Islet precursor cell (in vitro differentiated cells): ENCODE results near the gene ZNF804B.
"Not testable (repeated sequence)": the region's sequence is repeated elsewhere in the genome, so short reads cannot be mapped to it uniquely, and the experiment has no call there.

ENCODE experiments used
- DNase-seq: peaks from one replicate; pipeline ENCODE4 v3.0.0-alpha.2; 2018

The ZNF804B gene

GRCh38 chr7:89104748-89105685, 345.5 kb downstream of the ZNF804B start:
- no peak for DNase-seq

DNA sequence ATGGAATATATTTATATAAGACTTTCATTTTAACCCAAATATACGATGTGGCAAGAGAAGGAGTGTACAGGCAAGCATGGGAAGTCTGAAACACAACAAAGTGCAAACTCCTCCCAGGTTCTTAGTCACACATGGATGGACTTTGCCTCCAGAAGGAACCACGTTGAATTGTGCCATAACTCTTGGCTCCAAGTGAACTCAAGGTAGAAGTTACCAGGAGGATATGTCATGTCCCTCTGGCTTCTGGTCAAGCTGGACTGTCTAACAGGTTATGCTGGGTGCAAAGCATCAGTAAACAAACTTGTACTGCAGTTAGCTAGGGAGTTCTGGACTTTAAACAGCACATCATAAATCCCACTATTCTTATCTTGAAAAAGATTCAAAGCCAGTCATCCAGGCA, 364.4 kb downstream of the ZNF804B start:
- no peak for DNase-seq

- no peak for DNase-seq
These were observed 370.3 kb downstream of the ZNF804B start for GRCh38 chr7:89129600-89130375.

DNA sequence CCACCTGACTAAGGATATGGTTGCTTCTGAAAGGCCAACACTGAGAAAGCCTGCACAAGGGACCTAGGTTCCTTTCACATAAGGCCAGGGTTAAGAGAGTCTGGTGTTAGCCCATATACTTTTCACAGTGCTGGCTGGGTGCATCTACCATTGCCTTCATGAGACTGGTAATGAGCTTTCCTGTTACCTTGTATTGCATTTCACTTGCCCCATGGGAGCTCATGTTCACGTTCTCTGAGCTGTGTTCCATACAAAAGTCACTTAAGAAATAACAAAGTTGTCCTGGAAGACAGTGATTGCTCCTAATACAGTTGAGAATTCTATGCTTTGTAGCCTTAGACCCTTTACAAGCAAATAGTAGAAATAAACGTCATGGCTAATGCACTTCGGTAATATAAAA, 373.9 kb downstream of the ZNF804B start:
- no peak for DNase-seq

DNA sequence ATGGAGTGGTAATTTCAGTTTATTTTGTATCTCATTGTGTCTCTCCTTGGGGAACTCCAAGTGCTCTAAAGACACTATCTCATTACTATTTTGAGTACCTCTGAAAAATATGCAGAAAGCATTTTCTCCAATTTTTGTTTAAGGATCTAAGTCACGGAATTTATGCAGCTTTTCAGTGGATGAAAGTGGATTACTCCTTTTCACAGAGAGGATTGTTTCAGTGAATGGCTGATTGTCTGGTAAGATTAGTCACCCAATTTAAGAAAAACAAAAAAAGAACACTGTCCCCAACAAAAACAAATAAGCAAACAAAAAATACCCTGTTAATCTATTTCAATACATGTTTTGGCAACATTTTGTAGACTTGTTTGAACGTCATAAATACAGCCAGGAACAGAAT, 374.3 kb downstream of the ZNF804B start:
- DNase-seq, result no peak

GRCh38 chr7:89145801-89146200, 386.3 kb downstream of the ZNF804B start:
- DNase-seq, result no peak

DNA sequence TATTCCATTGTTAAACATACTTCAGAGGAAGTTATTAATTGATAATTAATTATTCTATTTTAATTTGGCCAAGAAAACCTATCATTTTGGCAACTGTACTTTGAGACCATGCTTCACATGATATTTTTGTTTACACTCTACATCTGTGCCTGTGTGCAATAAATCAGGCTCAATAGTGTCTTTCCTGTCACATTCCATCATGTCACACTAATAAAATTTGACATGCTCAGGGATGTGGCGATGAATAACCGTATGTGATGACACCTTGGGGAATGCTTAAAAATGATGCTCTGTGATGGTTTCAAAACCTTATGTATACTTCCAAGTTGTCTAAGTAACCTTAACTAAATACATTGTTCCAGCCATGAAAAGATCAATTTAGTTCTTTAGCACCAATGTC, 400.6 kb downstream of the ZNF804B start:
- DNase-seq, result no peak

- no peak for DNase-seq
These were observed 405.9 kb downstream of the ZNF804B start for GRCh38 chr7:89165421-89165820.

GRCh38 chr7:89170628-89171027, 411.1 kb downstream of the ZNF804B start:
- no peak for DNase-seq

- DNase-seq, result no peak
These were observed 422.6 kb downstream of the ZNF804B start for GRCh38 chr7:89182116-89182515.

- DNase-seq, result no peak
These were observed 424.2 kb downstream of the ZNF804B start for GRCh38 chr7:89183712-89184111.

GRCh38 chr7:89200758-89201157, 441.3 kb downstream of the ZNF804B start:
- DNase-seq, result no peak

- DNase-seq, result no peak
These were observed 464.4 kb downstream of the ZNF804B start for GRCh38 chr7:89223900-89224395.

- DNase-seq, result not testable (repeated sequence)
These were observed 469.2 kb downstream of the ZNF804B start for GRCh38 chr7:89228688-89229171.

DNA sequence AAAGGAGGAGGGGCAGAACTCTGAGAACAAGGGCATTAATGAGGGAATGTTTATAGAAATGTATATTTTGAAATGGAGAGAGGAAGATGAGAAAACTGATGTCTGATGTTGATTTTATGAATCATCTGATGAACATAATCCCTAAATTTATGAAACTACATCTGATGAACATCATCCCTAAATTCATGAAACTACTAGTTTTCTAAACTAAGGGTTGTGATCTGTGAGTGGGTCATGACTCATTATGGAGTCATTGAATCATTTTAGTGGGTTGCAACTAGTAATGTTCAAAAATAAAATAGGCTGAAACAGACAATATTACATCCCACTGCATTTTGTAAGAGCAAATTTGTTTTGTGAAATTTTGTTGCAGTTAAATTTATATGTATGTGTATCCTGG, 478.7 kb downstream of the ZNF804B start:
- DNase-seq, result no peak

DNA sequence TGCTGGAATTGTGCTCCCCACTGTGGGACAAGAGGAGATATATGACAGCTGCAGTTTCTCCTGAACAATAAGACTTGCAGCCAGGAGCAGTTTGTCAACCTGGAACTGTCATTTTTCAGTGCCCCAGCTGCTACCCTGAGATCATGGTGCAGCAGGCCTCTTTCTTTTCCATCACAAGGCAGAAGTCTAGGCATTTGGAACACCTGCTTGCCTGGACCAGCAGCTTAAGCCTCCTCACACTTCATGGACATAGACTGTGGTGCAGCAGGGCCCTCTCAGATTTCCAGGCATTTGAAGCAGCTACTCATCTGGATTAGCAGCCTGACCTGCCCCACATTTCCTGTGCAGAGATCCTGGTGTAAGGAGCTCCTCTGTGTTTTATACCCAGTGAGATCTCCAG, 486.7 kb downstream of the ZNF804B start:
- no peak for DNase-seq

DNA sequence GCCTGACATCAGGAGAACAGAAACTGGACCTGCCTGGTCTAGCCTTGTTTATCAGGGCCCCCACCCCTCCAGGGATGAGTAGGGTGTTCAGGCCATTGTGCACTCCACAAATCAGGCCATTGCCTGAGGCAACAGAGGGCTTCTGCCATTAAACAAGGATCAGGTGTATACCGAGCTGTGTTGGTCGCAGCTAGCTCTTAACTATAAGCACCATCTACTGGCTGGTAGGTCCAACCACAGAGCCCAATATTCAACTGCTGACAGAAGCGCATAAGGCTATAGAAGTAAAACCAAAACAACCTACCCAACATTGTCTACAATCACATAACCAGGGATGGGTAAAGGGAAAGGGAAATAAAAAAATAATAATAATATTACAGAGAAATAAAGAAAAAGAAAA, 487.7 kb downstream of the ZNF804B start:
- DNase-seq, result no peak

DNA sequence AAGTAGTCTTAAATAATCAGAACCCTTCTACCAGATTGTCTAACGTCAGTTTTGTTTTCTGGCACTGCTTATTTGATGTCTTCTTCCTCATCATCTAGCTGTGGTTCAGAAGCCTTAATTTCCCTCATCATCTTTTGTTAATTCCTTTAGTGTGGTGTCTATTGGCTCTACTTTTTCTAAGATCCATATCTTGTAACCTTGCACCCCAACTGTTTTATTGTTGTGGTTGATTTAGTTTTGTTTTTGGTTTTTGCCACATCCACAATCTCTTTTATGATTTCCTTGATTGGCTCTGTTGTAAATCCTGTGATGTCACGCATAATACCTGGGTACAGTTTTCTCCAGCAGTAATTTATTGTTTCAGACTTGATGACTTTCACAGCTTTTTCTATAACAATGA, 499.6 kb downstream of the ZNF804B start:
- DNase-seq, result no peak

- DNase-seq, result no peak
These were observed 504.6 kb downstream of the ZNF804B start for GRCh38 chr7:89264126-89264525.

DNA sequence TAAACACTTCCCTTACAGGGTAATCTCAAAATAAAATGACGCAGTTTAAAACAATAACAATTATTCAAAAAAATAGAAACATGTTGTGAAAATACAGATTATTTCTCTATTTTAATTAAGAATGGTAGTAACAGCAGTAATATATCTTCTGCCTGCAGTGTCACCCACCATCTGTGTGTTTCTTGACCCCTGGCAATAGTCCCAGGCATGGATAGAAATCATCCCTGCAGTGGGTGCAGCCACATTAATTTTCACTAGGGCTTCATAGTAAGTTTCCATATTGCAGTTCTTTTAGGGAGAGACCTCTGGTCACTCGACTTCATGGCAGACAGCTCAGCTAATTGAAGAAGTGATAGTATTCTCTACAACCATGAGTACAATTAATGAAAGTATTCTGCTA, 506.1 kb downstream of the ZNF804B start:
- DNase-seq, result no peak

DNA sequence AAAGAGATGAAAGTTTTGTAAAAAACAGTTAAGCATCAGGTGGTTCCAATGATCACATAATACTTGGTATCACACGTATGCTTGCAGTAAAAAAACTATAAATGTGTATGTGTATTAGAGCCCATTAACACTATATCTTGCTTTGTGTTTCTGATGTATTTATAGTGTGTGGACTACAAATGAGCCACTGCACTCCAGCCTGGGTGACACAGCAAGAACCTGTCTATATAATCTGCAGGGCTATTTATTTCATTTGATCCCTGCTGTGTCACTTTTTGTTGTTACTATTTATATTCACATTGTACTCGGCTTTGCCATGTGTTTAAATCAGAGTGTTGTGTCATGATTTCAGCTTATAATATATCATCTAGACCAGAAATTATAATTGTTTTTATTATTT, 523.8 kb downstream of the ZNF804B start:
- no peak for DNase-seq

GRCh38 chr7:89308535-89308934, 549.0 kb downstream of the ZNF804B start:
- DNase-seq, result no peak

- DNase-seq, result peak; percentile 78
These were observed 552.4 kb downstream of the ZNF804B start for GRCh38 chr7:89311886-89312285.

DNA sequence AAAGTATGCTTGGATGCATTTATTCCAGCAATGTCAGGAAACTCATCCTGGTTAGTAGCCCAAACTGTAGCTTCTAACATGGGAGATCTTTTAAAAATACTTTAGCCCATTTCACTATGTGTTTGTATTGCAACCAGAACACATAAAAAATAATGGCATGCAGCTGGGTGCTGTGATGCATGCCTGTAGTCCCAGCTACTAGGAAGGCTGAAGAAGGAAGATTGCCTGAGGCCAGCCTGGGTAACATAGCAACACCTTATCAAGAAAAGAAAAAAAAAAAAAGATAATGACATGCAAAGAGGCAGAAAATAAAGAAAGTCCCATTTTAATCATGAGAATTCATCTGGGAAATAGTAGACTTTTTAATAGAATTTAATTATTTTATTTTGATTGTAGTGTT, 553.1 kb downstream of the ZNF804B start:
- peak; percentile 59 for DNase-seq
